Esophagus squamous epithelium (tissue), 5 donors: ENCODE results near the gene MAOB. TPM values are rescaled to one million over a fixed set of nuclear protein-coding genes. Genes with fewer than 3 reads are reported as not detected.

Experiments
- DNase-seq: peaks from one replicate; lab custom pipeline; 2025; lab: John Stamatoyannopoulos, UW
- H3K27ac ChIP-seq, 4 donors: fragments of 200-600 bp; sonication (generic); one replicate each; pipeline ENCODE4 v1.5.1; 2016 to 2019; ENCODE audit warnings: mild to moderate bottlenecking in 1 of 4
- H3K27me3 ChIP-seq, 4 donors: fragments of 200-600 bp; sonication (generic); 1 replicate in 3 of 4; 2 replicates in 1 of 4; pipeline versions ENCODE4 v1.5.1 to v1.6.0; 2017 to 2021; ENCODE audit warnings: antibody characterized with exemption in 1 of 4
- H3K36me3 ChIP-seq, 3 donors: fragments of 200-600 bp; sonication (generic); one replicate each; pipeline ENCODE4 v1.5.1; 2016 to 2019
- H3K4me1 ChIP-seq, 3 donors: fragments of 200-600 bp; sonication (generic); one replicate each; pipeline ENCODE4 v1.5.1; 2017 to 2019
- H3K4me3 ChIP-seq, 4 donors: fragments of 200-600 bp; sonication (generic); 1 replicate in 3 of 4; 2 replicates in 1 of 4; pipeline ENCODE4 v1.5.1; 2016 to 2019; ENCODE audit warnings: mild to moderate bottlenecking in 2 of 4, moderate library complexity in 1 of 4
- H3K9me3 ChIP-seq, 3 donors: fragments of 200-600 bp; sonication (generic); one replicate each; pipeline ENCODE4 v1.5.1; 2016 to 2019
- POLR2A ChIP-seq, 4 donors: fragments of 450-650 bp; IDR thresholded peaks; one replicate each; pipeline ENCODE4 v1.6.1; 2017; ENCODE audit warnings: antibody characterized with exemption in 4 of 4, mild to moderate bottlenecking in 4 of 4, moderate library complexity in 3 of 4
- WGBS, 2 donors: methylation state at CpG; one replicate each; pipeline ENCODE4 v1.1.5; 2018; 5-methylcytosine and 5-hydroxymethylcytosine counted together
- intact Hi-C: fragments of 100-400 bp; cut with DNase I; formaldehyde crosslinking; loops from one replicate; pipeline ENCODE4 v1.15.0; 2022
- total RNA-seq, 4 donors: library from RNA; depleted of rRNA; stranded (reverse); fragments of >200 nt; gene quantifications; one replicate each; pipeline ENCODE4 v1.1.0, GENCODE V29; 2016
- TF ChIP-seq, protein P1 (sequence below), 6 experiments: fragments of 450-650 bp in 4 of 6; fragments of 200-600 bp in 2 of 6; sonication (generic) in 2 of 6; IDR thresholded peaks; one replicate each; pipeline ENCODE4 v1.5.1; 2016 to 2019; ENCODE audit warnings: antibody characterized with exemption in 6 of 6, mild to moderate bottlenecking in 4 of 6, moderate library complexity in 4 of 6
- donor health status: DM: yes; HTN: yes; CAD: no.

MAOB gene
- total RNA-seq, 4 donors from 2014 or later, result 2.3 to 9.9 (median 3.6) TPM

- no peak for DNase-seq
- H3K36me3 ChIP-seq, result no peaks in the 10 kb centered on the region
- H3K9me3 ChIP-seq, result no peaks in the 10 kb centered on the region
- H3K27me3 ChIP-seq, result no peaks in the 10 kb centered on the region
- TF ChIP-seq, protein P1, sequence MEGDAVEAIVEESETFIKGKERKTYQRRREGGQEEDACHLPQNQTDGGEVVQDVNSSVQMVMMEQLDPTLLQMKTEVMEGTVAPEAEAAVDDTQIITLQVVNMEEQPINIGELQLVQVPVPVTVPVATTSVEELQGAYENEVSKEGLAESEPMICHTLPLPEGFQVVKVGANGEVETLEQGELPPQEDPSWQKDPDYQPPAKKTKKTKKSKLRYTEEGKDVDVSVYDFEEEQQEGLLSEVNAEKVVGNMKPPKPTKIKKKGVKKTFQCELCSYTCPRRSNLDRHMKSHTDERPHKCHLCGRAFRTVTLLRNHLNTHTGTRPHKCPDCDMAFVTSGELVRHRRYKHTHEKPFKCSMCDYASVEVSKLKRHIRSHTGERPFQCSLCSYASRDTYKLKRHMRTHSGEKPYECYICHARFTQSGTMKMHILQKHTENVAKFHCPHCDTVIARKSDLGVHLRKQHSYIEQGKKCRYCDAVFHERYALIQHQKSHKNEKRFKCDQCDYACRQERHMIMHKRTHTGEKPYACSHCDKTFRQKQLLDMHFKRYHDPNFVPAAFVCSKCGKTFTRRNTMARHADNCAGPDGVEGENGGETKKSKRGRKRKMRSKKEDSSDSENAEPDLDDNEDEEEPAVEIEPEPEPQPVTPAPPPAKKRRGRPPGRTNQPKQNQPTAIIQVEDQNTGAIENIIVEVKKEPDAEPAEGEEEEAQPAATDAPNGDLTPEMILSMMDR (IDR thresholded peaks at IDR 0.05), result no peak
- no peak for TF ChIP-seq POLR2A (IDR thresholded peaks at IDR 0.05)
- intact Hi-C loops, result no loop called here
- H3K4me3 ChIP-seq, result no peak overlapping the region
- H3K4me1 ChIP-seq, result peaks cover 0 to 4% (median 0%) of the 10 kb centered on the region in 3 donors
- H3K27ac ChIP-seq, result no peak overlapping the region
- 62 to 89% methylated on average over 1 of the region's 1 CpG for WGBS, 2 donors
These were observed 46.7 kb downstream of the MAOB start for GRCh38 chrX:43835559-43835958.

- intact Hi-C loops, result no loop called here
- Histone ChIP-seq H3K4me1 (no peaks in the 10 kb centered on the region), H3K9me3 (no peaks in the 10 kb centered on the region), H3K36me3 (no peaks in the 10 kb centered on the region), H3K27ac (no peak overlapping the region), H3K4me3 (no peak overlapping the region), H3K27me3 (no peaks in the 10 kb centered on the region)
- TF ChIP-seq, protein P1 (IDR thresholded peaks at IDR 0.05), result no peak
- no peak for TF ChIP-seq POLR2A (IDR thresholded peaks at IDR 0.05)
- DNase-seq, result no peak
These were observed 54.5 kb downstream of the MAOB start for GRCh38 chrX:43827791-43828190.

DNA sequence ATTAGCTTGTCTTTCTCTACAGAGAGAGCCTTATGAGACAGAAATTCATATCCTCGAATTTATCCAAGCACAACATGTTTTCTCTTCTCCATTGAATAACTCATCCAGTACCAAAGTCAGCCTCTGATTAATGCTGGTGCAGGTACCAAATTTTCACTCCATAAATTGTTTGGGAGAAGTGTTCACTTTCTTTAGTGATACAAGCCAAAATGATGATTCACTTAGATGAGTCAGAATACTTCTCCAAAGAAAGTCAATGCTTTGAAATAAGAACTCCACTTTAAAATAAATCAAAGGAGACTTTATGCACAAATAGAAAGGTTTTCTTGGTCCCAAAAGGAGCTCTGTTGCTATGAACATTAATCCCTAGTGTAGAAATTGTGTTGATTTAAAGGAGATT, 60.2 kb downstream of the MAOB start:
- Histone ChIP-seq H3K9me3 (no peaks in the 10 kb centered on the region), H3K4me1 (no peaks in the 10 kb centered on the region), H3K4me3 (no peak overlapping the region), H3K27ac (peak overlapping the region in 1 of 4 donors; percentile 3), H3K36me3 (no peaks in the 10 kb centered on the region), H3K27me3 (no peaks in the 10 kb centered on the region)
- intact Hi-C loops, result no loop called here
- WGBS, 2 donors, result 20 to 24% methylated on average over 1 of the region's 1 CpG
- no peak for DNase-seq
- TF ChIP-seq POLR2A (IDR thresholded peaks at IDR 0.05), result no peak
- TF ChIP-seq, protein P1 (IDR thresholded peaks at IDR 0.05), result no peak

DNA sequence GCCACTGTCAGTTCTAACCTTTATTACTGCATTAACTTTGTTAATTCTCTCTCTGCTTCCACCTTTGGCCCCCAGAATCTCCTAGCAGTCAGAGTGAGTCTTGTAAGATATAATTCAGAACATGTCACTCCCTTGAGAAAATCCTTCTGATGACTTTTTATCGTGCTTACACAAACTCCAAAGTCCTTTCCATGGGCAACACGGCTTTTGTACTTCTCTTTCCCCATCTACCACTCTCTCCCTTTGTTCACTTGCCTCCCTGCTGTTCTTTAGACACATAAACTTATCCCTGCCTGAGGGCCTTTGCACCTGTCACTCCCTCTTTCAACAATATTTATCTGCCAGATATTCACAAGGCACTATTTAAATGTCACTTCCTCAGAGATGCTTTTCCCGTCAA, 64.8 kb downstream of the MAOB start:
- no peak overlapping the region for H3K27ac ChIP-seq
- no peaks in the 10 kb centered on the region for H3K9me3 ChIP-seq
- no peaks in the 10 kb centered on the region for H3K36me3 ChIP-seq
- DNase-seq, result no peak
- no peaks in the 10 kb centered on the region for H3K27me3 ChIP-seq
- intact Hi-C loops, result no loop called here
- no peak for TF ChIP-seq POLR2A (IDR thresholded peaks at IDR 0.05)
- TF ChIP-seq, protein P1 (IDR thresholded peaks at IDR 0.05), result no peak
- WGBS, 2 donors, result 62 to 86% methylated on average over 3 of the region's 3 CpGs
- no peaks in the 10 kb centered on the region for H3K4me1 ChIP-seq
- H3K4me3 ChIP-seq, result no peak overlapping the region

GRCh38 chrX:43815209-43815608, 67.0 kb downstream of the MAOB start:
- H3K36me3 ChIP-seq, result no peaks in the 10 kb centered on the region
- no peak for TF ChIP-seq POLR2A (IDR thresholded peaks at IDR 0.05)
- TF ChIP-seq, protein P1 (IDR thresholded peaks at IDR 0.05), result no peak

More at GRCh38 chrX:43815209-43815608, 67.0 kb downstream of the MAOB start:
- intact Hi-C loops, result no loop called here
- H3K4me3 ChIP-seq, result no peak overlapping the region
- no peaks in the 10 kb centered on the region for H3K4me1 ChIP-seq
- H3K9me3 ChIP-seq, result no peaks in the 10 kb centered on the region
- H3K27me3 ChIP-seq, result no peaks in the 10 kb centered on the region
- WGBS, 2 donors, result 42 to 59% methylated on average over 2 of the region's 2 CpGs
- no peak for DNase-seq
- no peak overlapping the region for H3K27ac ChIP-seq
